HPDE6-E6E7 (cell line): ENCODE data around the gene SOHLH2.

ENCODE experiments used
- DNase-seq: peaks from one replicate; pipeline ENCODE4 v3.0.0; 2011; ENCODE audit warnings: missing footprints; ENCODE audit errors: extremely low spot score

Gene SOHLH2

DNA sequence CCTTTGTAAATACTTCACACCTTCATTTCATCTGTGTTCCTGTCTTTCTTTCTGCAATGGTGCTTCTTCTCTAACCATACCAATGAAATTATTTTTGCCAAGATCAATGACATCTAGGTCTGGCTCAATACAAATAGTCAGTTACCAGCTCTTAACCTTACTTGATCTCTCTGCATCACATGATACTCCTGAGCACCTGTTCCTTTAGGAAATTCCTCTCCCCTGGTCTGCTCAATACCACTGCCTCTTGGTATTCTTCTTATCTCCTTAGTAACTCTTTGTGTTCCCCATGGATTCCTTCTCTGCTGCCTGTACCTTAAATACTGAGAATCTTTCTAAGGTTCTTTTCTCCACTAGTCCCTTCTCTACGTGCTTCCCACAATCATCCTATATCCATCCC is 25.9 kb downstream of the SOHLH2 start:
- no peak for DNase-seq

DNA sequence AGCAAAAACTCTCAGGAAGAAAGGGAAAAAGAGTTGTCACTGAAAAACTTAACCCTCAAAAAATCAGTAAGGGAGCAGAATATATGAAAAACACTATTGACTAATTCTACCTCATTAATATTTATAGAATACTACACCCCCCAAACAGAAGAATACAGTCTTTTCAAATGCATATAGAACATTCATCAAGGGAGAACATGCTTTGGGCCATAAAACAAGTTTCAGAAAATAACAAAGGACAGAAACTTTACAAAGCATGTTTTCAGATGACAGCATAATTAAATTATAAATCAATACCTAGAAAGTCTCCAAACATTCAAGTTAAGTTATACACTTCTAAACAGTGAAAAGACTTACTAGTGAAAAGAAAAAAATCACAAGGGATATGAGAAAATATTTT is 30.5 kb downstream of the SOHLH2 start:
- no peak for DNase-seq

DNA sequence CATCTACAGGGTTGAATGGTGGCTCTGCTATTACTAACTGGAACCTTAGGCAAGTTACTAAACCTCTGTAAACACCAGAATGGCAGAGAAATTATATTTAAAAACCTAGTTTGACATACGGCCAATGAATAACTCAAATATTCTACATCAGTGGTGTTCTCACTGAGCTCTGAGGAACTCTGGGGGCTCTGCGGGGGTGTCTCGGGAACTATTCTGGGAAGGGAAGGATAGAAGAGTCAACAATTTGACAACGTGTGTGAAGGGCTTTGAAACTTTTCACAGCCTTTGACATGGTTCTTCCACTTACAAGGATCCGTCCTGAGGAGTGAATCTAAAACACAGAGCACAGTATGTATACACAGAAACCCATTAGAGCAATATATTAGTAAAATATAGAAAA is 38.7 kb downstream of the SOHLH2 start:
- DNase-seq, result no peak

DNA sequence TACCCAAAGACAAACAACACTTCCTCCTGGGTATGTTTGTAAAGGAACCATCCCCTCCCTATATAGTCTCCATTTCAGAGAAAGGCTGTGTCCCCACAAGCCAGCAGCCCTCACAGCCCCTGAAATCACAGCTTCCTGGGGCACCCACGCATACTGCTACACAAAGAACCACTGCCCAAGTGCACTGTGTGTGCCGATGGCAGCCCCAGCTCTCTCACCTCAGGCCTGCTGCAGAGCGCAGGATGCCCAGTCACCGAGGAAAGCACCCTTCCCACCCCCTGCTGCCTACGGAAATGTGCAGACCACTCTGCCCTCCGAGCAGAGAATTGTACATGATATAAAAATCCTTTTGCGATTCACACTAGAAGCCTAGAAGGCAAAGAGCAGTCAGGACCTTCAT is 39.4 kb downstream of the SOHLH2 start:
- DNase-seq, result no peak

DNA sequence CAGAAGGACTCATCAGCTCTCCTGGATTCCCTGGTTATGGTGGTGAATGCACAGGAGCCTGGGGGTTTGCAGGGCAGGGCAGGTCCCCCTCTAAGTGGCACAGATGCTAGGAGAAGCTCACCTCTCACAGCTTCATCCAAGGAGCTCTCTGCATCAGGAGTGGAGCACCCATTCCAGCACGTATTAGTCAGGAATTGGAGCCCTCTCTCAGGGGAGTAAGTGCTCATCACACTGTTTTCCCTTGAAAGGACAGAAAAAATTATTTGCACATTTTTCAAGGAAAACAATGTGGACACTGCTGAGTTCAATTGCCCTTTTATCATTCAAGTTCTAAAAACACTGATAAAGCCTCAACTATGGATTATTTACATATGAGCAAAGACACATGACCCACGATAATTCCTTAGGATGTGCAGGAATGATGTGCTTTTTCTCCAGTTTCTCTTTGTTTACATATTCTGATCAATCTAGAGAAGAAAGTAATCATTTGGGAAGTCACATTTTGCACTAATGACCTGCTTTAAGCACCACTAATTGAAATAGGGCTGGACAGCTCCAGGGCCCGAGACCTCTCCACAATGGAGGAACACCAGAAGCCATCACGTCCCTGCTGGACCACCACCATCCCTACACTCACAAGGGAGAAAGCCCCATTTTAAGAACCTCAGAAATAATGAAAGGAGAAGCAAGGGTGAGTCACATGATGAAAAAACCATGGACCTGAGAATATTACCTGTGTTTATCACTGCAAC is 40.6 kb downstream of the SOHLH2 start:
- DNase-seq, result no peak

DNA sequence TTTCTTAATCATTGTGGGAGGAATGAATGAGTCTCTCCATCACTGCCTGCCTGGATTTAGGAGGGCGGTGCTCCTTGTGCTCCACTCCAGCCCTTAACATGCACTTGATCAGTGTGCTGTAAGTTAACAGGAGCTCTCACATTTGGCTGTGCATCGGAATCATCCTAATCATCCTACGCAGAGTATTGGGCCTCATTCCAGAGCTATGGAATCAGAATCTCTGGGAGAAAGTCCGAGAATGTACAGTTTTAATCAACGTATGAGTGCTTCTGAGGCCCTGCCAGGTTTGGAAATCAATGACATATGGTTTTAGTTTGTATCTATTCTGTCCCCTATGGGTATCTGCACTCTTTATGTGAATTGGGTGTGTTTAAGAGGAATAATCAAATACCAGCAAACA is 48.3 kb downstream of the SOHLH2 start:
- no peak for DNase-seq

DNA sequence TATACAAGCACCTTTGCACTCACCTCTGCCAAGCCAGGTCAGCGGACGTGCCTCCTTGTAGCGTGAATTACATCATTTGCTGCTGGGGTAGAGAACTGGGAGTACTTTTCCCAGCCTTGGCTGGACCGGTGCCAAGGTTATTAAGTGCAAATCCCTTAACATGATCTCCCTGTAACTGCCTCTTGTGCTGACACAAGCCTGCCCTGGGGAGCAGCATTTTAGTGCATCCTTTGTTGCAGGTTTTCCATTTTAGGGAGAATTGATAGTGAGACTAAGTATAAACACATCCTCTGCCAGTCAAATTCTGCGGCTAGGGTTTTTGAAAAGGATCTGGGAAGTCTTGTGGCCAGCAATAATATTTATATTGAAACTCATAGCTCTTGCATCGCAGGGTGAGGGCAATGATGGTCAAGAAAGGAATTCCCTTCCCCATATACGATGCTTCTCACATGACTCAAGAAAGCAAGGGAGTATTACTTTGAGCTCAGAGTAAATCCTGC is 50.5 kb downstream of the SOHLH2 start:
- no peak for DNase-seq

DNA sequence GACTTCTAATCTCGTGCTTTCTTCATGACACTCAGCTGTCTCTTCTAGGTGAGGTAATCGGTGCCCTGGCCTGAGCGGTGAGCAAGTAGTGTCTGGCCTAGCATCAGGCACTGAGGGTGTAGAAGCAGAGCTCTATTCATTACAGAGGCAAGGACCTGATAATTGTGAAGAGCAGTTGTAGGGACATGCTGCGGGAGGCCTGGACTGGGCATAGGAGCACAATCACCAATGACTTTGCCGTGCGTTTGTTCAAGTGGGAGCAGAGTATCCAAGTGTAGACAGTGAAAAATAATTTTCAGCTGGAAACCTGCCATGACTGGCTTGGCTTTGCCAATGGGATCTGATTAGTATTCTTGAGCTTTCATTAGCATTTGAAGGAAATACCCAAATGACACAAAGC is 51.1 kb downstream of the SOHLH2 start:
- DNase-seq, result no peak

DNA sequence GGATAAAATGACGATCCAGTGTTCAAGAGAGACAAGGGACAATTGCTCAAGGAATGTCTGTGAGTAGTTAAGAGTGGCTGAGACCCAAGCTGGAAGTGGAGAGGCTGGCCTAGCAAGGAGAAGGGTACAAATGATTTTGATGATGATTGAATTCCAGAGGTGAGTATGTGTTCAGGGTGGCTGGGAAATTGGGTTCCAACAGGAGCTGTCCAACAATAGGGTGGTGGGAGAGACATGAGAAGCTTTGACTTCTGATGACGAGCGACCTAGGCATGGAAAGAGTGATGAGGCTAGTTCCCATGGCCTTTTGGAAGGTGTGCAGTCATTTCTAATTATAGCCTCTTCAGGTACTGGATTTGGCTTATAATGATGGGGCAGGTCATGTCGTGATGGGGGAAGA is 54.1 kb downstream of the SOHLH2 start:
- DNase-seq, result no peak

DNA sequence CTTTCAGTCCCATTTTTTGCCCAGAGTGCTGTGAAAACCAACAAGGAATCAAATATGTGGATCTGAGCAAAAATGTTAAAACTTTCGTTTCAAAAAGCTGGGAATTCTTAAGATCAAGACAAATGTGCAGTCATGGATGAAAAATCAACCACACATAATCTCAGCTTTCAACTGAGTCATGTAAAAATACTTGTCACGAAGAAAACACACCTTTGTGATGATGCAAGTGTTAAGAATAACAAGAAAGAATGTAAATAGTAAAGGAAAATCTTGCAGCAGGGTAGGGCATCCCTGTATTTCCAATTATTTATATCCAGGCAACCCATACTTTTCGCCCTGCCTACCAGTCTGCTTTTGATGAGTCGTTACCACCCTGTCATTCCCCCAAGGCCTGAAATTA is 55.7 kb downstream of the SOHLH2 start:
- DNase-seq, result no peak

DNA sequence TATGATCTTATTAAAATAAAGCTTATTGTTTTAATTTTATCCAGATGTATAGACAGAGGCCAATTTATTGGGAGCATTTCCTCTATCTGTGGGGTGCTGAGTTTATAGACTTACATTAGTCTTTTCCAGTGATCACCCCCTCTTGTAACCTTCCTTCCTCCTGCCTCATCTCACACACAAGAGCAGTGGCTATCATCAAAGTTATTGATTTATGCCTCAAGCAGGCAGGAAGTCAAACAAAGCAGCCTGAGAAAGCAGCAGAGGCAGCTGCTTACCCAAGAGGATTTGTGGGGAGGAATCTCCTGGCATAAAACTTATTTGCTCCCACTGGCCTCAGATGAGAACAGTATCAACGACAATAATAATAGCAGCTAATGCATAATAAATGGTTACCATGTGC is 56.9 kb downstream of the SOHLH2 start:
- no peak for DNase-seq

DNA sequence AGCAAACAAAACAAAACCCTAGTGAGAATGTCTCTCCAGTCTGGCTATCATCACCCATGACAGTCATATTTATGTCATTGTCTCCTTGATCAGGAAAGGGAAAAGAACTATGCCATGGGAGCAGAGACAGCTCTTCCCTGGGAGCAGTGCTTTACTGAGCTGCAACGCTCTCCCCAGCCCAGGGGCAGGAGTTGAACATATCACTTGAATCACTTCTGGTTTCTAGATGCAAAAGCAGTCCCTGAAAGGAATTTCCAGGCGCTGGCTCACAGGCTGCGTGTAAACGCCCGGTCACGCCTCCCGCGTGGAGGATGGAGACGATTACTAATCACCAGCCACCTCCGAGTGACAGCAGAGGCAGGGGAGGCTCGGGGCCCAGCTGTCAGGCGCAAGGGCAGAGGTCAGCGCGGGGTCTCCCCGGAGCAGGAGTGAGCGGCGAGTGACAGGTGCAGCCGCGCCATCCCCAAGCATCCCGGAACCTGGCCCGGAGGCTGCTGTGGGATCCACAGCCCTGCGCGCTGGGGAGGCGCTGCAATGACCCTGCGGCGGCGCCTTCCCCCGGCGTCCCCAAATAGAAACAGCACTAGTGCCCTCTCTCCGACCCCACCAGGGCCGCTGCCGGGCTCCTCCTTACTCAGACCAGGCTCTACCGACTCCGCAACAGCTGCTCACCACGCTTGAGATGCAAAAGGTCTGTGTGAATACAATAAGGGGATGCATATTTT is 59.6 kb downstream of the SOHLH2 start:
- no peak for DNase-seq

DNA sequence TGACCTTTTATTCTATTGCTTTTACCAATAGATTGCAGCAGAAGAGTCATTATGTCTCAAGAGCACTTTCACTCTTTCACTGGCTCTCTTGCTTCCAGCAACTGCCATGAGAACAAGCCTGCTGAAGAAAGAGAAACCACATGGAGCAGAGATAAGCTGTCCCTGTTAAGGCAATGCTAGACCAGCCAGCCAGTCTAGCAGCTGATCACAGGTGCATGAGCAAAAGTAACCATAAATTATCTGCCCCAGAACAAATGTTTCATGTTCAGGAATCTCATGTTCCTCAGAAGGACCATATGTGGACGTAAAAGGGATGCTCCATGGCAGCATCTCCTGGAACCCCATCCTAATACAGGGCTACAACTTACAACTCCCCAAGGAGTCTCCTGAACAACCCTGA is 62.8 kb downstream of the SOHLH2 start:
- DNase-seq, result no peak

DNA sequence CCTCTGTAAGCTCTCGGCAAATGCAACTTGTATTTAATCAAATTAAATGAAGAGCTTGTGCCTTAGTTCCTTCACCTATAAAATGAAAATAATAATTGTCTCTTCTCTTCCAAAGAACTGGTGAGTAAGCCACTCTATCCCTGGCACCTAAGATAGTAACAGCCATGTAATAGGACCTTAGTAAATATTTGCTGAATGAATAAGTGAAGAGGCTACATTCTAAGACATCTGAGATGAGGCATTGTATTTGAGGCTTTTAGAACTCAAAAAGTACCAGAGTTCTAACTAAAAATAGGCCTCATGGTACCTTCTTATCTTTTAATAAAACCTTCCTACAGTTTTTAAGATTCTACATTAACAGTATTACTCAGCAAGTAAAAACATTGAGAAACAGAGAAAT is 65.9 kb downstream of the SOHLH2 start:
- no peak for DNase-seq

DNA sequence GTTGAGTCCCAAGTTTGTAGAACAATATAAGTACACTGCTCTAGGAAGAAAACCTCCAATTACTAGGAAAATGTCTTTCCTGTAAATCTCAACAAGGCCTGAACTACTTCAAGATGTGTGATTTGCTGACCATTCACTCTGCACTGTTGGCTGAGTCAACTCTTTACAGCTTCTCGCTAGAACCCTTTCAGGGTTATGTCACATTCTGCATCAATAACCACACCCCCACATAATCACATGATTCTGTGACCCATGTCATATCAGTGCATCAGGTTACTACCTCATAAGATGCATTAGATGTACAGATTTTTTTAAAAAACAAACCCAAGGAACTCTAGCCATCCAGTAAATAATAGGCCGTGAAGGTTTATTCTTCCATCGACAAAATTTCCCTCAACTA is 67.0 kb downstream of the SOHLH2 start:
- no peak for DNase-seq

DNA sequence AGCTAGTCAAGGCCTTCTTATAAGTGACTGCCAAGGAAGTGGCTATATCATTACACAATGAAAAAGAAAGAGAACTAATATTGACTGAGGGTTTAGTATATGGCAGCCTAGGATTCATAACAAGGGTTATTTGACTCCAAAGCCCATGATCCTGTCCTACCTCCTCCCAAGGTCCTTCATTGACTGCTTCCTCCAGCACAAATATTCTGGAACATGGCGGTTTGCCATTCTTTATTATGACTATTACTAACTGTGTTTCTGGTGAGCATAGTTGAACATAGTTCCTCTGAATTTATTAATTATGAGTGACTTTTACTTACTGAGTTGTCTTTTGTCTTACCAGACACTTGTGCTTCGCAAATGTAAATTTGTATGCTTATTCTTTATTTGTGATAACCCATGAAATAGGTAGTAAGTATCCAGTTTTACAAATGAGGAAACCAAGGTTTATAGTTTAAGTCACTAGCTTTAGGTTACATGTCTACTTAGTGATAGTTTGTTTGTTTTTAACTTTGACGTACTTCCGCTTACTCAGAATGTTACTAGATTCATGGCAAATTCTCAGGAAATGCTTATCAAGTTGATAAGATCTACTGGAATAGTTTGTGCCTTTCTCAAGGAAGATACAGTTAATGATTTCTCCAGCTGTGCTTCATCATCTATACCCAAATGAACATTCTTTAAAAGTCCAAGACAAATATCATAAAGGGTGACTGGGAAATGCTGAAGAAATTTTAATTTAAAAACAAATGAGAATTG is 67.7 kb downstream of the SOHLH2 start:
- DNase-seq, result no peak

DNA sequence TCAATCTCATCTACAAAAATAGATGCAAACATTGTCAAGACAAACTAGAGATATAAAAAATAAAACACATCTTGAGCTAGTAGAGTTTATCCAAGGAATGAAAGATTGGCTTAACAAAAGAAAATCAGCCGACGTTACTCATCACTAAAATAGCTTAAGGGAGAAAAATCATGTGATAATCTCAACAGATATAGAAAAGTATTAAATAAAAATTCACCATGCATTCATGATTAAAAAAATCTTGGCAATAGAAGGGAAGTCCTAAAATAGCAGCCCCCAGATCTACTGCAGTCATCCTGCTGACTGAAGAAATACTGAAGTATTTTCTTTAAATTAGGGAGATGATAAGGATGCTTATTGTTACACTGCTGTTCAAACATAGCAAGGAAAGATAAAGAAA is 70.6 kb downstream of the SOHLH2 start:
- no peak for DNase-seq

DNA sequence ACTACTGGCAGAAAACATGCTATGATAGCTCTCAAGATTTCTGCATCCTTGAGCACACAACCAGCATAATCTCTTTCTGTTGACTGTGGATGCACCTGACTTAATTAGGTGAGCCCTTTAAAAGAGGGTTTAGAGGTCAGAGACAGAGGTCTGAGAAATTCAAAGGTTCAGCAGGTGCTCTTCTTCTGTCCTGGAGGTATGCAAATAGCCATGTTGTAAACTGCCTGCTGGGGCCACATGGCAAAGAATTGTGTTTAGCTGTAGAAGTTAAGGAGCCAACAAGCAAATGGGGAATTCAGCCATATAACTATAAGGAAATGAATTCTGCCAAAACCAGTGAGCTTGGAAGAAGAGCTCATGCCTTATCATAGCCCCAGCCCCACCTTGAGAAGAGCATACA is 71.6 kb downstream of the SOHLH2 start:
- no peak for DNase-seq

DNA sequence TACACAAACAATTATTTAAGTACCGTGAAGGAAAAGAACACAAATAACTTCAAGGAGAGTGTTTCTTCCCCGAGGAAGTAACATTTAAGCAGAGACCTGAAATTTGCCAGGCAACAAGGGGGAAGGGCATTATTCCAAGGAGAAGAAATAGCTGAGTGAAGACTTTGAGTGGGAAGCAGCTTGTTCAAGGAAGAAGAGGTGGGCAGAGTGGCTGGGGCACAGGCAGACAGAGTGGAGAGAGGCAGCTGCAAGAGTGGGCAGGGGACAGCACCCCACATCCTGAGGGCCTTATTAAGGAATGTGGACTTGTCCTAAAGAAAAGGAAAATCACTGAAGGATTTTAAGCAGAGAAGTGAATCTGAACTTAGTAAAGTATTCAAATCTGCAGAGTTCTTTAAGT is 78.5 kb downstream of the SOHLH2 start:
- no peak for DNase-seq

DNA sequence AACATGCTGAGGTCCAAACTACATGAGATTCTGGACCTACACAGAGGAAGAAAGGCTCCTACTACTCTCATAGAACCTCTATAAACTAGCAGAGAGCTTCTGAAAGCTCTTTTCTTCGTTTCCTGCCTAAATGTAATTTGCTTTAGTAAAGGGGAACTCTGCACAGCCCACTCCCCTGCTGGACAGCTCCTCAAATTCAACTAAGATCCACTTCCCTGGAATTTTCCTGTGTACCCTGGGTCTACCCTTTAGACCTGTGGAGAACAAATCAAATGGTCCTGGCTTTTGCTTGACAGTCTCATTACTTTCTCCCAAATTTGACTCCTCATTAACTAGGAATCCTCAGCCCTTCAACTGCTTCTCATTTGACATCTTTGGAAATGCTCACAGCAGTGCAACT is 79.7 kb downstream of the SOHLH2 start:
- DNase-seq, result no peak

DNA sequence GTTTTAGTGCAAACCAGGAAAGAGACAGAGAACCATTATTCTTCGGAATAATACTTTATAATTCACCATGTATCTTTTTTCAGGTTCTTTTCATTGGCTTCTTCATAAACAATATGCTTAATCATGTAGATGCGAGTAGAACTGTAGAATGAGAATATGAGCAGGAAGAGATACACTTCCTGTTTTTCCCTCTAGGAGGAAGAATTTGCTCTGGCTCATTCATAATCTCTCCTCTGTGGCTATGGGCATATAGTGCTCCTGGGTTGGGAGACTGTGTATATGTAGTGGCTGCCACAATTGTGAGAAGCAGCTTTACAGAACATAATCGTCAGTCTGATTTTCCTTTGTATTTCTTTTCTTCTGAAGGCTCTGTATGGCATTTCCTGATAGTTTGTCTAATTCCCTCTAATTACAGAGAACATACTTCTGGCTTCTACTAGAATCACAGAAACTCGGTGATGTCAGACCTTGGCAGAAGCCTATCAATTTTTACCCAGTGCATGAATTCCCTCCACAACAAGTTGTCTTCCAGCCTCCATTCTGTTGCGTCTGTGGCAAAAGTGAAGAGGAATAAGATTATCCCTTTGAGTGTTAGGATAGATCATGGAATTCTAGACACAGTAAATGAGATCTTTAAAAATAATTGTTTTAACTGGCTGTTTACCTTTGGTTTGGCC is 80.3 kb downstream of the SOHLH2 start:
- no peak for DNase-seq

DNA sequence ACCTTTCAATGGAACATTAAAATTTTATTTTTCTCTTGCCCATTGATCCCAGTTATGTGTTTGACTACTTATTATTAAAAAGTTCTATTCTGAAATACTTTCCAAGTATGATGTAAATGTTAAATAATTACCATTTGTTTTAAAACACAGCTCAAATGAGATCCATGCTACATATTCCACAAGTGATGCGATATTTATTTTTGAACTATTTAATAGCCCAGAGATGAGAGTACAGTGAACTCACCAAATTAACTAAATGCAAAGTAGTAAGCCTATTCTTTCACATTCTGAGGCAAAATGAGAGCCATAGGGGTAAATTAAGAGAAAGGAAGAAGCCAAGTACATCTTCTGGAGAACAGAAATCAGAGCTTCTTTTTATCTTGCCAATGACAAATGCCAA is 82.0 kb downstream of the SOHLH2 start:
- DNase-seq, result no peak
